HG02981 (cell line): Measurements from ENCODE around the gene MGAT4C.

Source experiments
- ATAC-seq: cut with Tn5 transposase; IDR thresholded peaks from one replicate; pipeline ENCODE4 v1.9.1; 2021; ENCODE audit warnings: mild to moderate bottlenecking, moderate library complexity; ENCODE audit not compliant: unreplicated experiment

Gene MGAT4C

GRCh38 chr12:86230516-86231146, 25.6 kb downstream of the MGAT4C start:
- ATAC-seq, result no peak

DNA sequence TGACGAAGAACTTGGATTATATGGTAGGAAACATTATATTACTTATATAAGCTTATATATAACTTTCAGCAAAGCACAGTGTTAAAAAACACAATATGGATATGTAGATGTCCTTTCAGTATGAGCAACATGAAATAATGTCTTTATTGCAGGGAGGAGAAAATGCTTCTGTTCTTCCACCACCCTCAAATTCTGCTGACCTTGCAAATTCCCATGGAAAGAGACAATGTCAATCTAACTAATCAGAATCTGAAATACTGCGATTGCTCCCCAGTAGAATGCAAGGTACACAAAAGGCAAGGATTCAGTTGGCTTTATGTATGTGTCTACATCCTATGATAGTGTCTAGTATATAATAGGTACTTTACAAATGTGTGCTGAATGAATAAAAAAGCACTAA, 26.4 kb downstream of the MGAT4C start:
- ATAC-seq, result no peak

DNA sequence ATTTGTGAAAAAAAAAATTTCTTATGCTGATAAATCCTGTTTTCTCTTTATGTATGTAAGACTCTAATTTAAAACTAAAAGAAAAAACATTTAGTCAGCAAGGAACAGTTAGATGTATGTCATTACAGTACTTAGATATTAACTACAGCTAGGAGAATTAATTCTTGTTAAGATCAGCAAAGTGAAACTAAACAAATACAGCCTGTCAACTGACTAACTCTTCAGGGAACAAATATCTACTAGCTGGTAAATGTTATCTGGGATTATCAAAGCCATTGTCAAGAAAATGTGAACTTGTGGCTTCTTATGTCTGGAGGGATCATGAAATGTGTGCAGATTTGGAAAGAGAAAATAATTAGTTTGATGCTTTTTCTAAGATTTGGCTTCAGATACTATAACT, 27.5 kb downstream of the MGAT4C start:
- ATAC-seq, result no peak

GRCh38 chr12:86226481-86226880, 29.7 kb downstream of the MGAT4C start:
- no peak for ATAC-seq

- no peak for ATAC-seq
Measured at GRCh38 chr12:86216591-86216990, 39.6 kb downstream of the MGAT4C start.

DNA sequence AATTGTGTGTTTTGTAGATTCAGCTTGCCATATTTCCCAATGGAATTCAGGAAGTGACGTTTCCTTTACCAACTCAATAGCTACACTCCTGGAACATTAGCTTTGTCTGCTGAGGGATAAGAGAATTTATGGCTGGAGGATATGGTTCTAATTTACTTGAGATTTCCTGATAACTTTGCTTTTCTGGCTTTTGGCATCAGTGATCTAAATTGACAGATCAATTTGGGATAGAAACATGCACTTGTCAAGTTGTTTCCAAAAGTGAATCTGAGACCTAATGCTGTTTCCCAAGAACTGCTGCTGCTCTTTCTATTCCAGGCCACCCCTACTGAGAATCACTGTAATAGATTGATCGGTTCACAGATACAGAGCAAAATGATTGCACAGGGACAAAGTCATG, 43.2 kb downstream of the MGAT4C start:
- ATAC-seq, result no peak

GRCh38 chr12:86198696-86199444, 57.3 kb downstream of the MGAT4C start:
- ATAC-seq, result no peak

- no peak for ATAC-seq
Measured at GRCh38 chr12:86196465-86196864, 59.7 kb downstream of the MGAT4C start.

GRCh38 chr12:86194721-86195120, 61.5 kb downstream of the MGAT4C start:
- ATAC-seq, result no peak

DNA sequence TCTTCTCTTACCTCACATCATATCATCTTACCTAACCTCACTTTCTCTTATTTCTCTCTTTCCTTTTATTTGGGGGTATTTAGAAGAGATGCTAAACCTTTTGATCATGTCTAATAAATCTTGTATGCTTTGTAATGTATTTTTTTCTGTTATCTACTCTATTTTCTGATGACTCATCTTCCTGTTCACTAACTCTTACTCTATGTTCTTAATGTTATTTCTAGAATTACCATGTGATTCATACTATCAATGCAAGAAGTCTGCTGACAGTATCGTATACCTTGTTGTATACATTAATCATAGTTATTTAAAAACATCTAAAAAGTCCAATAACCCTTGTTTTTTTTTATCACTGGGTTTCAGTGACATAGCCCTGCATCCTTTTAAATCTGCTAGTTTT, 62.3 kb downstream of the MGAT4C start:
- ATAC-seq, result no peak

DNA sequence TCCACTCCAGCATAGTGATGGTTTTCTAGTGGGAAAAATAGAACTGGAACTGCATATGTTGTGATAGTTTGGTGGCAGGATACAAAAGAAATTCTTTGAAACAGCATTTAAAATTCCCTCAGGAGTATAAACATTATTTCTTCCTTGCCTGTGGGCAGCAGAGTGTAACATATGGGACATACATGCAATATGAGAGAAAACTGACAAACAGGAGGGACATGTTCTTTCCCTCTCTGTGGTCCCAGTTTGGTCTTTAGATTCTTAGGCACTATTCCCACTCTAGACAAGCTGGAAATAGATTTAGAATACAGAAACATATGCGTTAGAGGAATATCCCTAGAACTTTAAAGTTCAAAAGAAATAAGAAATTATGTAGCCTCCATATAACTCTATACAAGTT, 68.0 kb downstream of the MGAT4C start:
- no peak for ATAC-seq

DNA sequence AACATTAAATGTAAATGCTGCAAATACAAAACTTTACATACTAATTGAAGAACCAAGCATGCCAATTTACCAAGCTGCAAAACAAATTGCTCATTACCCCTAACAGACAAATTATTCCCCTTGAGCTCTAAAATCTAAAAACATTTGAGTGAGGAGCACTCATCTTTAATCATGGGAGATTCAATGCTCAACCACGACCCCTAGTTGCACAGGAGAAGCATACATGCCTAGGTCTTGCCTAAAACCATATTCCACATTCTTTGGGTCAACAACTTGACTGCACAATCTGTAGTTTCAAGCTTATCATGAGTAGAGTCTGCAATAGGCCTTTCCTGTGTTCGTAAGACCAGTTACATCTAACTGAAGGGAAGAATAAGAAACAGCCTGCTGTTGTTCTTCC, 69.7 kb downstream of the MGAT4C start:
- no peak for ATAC-seq

DNA sequence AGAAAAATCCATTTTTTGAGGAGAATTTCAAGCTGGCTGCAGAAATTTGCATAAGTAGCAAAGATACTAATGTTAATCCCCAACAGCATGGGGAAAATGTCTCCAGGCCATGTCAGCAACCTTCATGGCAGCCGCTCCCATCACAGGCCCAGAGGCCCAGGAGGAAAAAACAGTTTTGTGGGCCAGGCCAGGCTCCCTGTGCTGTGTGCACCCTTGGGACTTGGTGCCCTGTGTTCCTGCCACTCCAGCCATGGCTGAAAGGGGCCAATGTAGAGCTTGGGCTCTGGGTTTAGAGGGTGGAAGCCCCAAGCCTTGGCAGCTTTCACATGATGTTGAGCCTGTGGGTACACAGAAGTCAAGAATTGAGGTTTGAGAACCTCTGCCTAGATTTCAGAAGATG, 76.3 kb downstream of the MGAT4C start:
- ATAC-seq, result no peak

DNA sequence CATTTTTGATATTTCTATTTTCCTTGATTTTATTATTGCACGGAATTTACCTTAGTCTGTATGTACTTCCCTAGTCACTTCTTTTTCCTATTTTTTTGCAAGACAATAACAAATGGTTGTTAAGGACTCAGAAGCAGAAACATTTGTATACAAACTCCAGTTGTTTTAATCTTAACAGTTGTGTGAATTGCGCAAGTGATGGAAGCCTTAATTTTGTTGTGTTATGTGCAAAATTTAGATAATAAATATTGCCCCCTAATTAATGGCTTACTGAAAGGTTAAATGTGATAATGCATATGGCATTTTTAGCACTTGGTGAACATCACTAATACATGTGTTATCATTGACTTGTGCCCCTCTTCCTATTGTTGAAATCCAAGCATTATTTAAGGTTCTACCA, 82.0 kb downstream of the MGAT4C start:
- no peak for ATAC-seq

DNA sequence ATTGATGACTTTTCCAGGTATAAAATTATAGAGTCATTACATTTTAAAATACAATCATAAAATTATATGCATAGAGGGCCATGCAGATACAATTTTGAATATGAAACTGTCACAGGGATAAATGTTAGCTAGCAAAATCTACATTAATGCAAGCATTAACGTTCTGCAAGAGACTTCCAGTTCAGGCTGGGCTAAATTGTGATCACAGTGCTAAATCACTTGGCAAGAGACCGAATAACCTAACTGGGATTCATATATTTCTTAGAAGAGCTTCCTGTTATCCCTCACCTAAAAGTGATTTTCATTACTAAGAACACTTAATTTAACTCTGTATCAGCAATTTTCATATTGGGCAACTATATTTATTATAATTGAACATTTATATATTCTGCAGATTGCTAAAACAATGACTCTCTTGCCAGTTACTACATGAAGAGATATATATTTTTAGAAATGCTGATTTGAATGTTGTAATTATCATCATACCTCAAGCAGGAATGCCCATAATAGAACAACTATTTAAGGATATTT, 83.2 kb downstream of the MGAT4C start:
- ATAC-seq, result no peak

DNA sequence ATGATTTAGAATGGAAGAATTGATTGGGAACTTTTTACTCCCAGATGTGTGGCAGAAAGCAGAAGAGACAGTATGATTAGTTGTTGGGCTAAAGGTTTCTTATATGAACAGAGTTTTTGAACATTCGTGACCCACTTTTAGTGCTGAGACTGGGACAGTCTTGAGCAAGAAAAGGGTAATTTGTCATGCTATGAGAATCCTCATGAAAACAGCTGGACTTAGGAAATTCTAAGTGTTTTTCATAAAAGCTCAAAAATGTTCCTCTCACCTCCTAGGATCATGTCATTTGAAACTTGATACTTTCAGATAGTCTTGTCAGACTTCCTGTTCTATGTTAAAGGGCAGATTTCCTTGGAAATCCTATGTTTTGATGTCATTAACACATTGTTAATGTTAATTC, 86.1 kb downstream of the MGAT4C start:
- no peak for ATAC-seq

- ATAC-seq, result no peak
Measured at GRCh38 chr12:86158956-86159355, 97.2 kb downstream of the MGAT4C start.

DNA sequence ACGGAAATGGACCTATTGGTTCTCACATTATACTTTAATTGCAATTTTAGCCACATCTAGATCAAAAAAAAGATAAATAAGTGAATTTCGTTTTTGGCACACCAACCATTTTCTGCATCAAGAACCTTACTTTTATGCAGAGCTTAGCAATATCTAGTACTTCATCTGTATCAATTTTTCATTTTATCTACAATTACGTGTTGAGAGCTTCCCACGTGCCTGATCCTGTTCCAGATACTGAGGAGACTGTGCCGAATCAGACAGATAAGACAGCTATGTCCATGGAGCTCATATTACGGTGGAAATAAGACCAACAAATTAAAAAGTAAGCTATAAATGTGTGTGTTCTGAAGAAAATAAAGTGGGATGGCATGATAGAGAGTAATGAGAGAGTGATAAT, 101.6 kb downstream of the MGAT4C start:
- ATAC-seq, result no peak

DNA sequence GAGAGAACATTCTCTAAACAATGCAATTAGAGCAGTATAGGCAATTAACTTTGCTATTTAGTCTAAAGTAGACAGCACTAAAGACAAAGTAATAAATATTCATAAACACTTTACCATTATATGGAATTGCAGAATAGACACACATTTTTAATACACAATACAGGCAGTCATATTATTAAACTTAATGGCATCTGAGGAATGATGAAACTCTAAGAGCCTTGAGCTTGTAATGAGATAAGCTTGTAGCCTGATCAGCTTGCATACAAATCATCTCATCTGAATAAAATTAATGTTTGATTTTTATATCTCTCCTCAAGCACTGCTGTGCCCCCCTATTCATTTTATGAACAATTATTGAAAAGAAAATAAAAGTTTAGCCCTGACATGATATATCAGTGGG, 107.6 kb downstream of the MGAT4C start:
- ATAC-seq, result no peak

GRCh38 chr12:86148071-86148470, 108.1 kb downstream of the MGAT4C start:
- no peak for ATAC-seq

DNA sequence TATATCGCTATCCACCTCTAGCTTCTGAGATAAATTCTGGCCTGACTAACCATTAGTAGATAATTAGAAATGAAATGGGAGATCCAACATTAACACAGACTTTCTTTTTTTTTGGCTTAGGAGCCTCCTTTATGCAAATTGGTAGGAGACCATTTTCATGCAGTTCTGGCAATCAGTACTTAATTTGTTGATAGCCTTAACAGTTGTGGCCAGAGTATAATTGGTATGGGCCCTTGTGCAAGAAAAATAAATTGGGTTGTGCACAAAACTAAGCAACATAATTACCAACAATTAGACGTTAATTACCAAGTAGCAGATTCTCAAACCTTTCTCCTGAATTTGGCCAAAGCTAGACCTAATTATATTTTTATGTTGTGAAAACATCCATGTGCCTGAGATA, 111.0 kb downstream of the MGAT4C start:
- ATAC-seq, result no peak

DNA sequence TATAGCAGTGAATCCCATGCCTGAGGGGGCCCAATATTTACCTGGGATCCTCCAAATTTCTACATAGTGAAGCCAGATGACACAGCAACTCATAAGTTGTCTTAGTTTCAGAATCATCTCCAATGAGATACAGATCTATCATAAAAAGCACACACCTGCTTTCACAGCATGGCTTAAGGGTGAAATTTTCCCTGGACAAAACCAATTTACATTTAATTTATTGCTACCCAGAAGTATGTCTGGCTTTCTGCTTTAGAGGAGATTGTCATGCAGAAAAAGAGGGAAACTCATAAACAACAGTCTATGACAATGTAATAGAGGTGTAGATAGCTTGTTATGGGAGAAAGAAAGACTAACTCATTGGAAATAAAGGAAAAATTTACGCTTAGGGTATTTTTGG, 113.0 kb downstream of the MGAT4C start:
- ATAC-seq, result no peak

DNA sequence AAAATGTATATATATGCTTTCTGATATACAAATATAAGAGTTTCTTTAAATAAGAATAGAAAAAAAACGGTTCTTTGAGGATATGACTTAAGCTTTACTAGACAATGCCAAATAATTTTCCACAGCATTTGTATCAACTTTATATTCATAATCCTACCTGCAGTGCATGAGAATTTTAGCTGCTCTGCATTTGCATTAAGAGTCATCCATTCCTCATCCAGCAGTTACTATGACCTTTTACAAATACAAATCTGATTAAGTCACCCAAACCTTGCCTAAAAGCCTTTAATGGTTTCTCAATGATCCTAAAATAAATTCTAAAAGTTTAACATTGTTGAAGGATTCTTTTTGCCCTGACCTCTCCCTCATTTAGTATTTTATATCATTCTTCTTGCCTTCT, 116.5 kb downstream of the MGAT4C start:
- no peak for ATAC-seq
